ENCODE data around the gene PFKL. TPM values are rescaled to one million over a fixed set of nuclear protein-coding genes. Genes with fewer than 3 reads are reported as not detected.

Gene PFKL
- total and polyA plus RNA-seq, 2 experiments from 2014 or later: 40.3 to 106 TPM

DNA sequence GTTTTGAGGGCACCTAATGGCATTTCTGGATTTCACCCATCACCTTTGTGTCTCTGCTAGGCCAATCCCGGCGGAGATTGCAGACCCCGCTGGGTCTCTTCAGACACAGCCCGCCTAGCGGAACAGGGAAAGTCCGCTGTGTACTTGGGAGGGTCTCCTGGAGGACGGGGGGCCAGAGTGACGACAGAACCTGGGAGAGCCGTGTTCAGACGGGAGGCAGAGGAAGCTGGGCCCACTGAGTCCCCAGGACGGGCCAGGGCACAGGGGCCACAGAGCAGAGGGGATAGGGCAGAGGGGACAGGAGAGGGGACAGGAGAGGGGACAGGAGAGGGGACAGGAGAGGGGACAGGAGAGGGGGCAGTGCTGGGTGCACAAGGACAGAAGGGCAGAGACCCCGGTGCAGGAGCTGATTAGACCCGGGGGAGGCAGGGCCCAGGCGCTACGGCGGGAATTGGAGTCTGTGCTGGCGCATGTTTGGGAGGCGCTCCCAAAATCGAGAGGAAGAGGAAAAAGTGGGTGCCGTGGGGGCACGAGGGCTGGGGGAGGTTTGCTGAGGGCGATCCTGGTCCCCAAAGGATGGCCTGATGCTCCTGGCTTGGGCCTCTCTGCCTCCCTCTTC lies 66.2 kb downstream of the PFKL start:
- ATAC-seq (no peak), DNase-seq (ENCODE audit: low spot score) (no peak)
- no peaks in the 10 kb centered on the region for H3K79me2 ChIP-seq (replicated peaks; ENCODE audit: insufficient read depth)
- H3K4me2 ChIP-seq: no peak overlapping the region
- no peaks in the 10 kb centered on the region for H3K9me2 ChIP-seq (ENCODE audit: insufficient read depth)
- Mint-ChIP-seq H3K36me3 (ENCODE audit: low read depth) (no peaks in the 10 kb centered on the region), H3K4me3 (no peak overlapping the region), H3K27ac (no peak overlapping the region), H3K27me3 (ENCODE audit: insufficient read depth, low read depth, poor library complexity) (peaks cover 14% of the 10 kb centered on the region), H3K9me3 (0 out of 3 replicates have a peak, but pooled peaks cover 2% of the 10 kb centered on the region), H3K4me1 (no peaks in the 10 kb centered on the region; the same call in 2 of the 3 replicates)
- no peaks in the 10 kb centered on the region for H3K4me1 ChIP-seq (ENCODE audit: insufficient read depth)
- no peak overlapping the region for H3K27ac ChIP-seq (ENCODE audit: low read depth)
- no peaks in the 10 kb centered on the region for H4K20me1 ChIP-seq (replicated peaks; ENCODE audit: insufficient read depth)
- H3F3A ChIP-seq (replicated peaks; ENCODE audit: low read depth): no peaks in the 10 kb centered on the region
- H3K36me3 ChIP-seq (ENCODE audit: insufficient read depth): no peaks in the 10 kb centered on the region
- TF ChIP-seq ETS1 (IDR thresholded peaks at IDR 0.05): no peak
- TF ChIP-seq ZNF114 (CRISPR knock-in tag; IDR thresholded peaks at IDR 0.05): no peak
- H3K4me3 ChIP-seq: no peak overlapping the region
- H2AFZ ChIP-seq: no peak overlapping the region
- peaks cover 3% of the 10 kb centered on the region; the same call in 1 of the 2 replicates for H3K27me3 ChIP-seq (ENCODE audit: insufficient read depth)

GRCh38 chr21:44366586-44367211 lies 66.8 kb downstream of the PFKL start:
- no peak overlapping the region for H3K27ac ChIP-seq (ENCODE audit: low read depth)
- no peaks in the 10 kb centered on the region for H4K20me1 ChIP-seq (replicated peaks; ENCODE audit: insufficient read depth)
- H3K79me2 ChIP-seq (replicated peaks; ENCODE audit: insufficient read depth): no peaks in the 10 kb centered on the region
- H3K36me3 Mint-ChIP-seq (ENCODE audit: low read depth): no peaks in the 10 kb centered on the region
- H3K4me2 ChIP-seq: no peak overlapping the region
- no peak overlapping the region for H3K4me3 ChIP-seq
- H3K4me3 Mint-ChIP-seq: no peak overlapping the region
- no peaks in the 10 kb centered on the region for H3K4me1 ChIP-seq (ENCODE audit: insufficient read depth)
- ATAC-seq (no peak), DNase-seq (ENCODE audit: low spot score) (no peak)
- no peak overlapping the region for H3K27ac Mint-ChIP-seq
- H3K27me3 ChIP-seq (ENCODE audit: insufficient read depth): peaks cover 3% of the 10 kb centered on the region; the same call in 1 of the 2 replicates
- no peaks in the 10 kb centered on the region; the same call in 2 of the 3 replicates for H3K4me1 Mint-ChIP-seq
- H3K9me3 Mint-ChIP-seq: peaks cover 5% of the 10 kb centered on the region; the same call in 2 of the 3 replicates
- H3F3A ChIP-seq (replicated peaks; ENCODE audit: low read depth): no peaks in the 10 kb centered on the region
- H3K27me3 Mint-ChIP-seq (ENCODE audit: insufficient read depth, low read depth, poor library complexity): peaks cover 16% of the 10 kb centered on the region
- H3K9me2 ChIP-seq (ENCODE audit: insufficient read depth): no peaks in the 10 kb centered on the region
- TF ChIP-seq CTCF (conservative IDR thresholded peaks at IDR 0.05; ENCODE audit: low read depth in 2 of 2) (no peak), POLR2AphosphoS5 (IDR thresholded peaks at IDR 0.05; ENCODE audit: low read depth) (no peak)
- H3K36me3 ChIP-seq (ENCODE audit: insufficient read depth): no peaks in the 10 kb centered on the region
- H2AFZ ChIP-seq: no peak overlapping the region
